Endothelial cell of umbilical vein (primary cell): Measurements from ENCODE around the gene KCNQ5. TPM values are rescaled to one million over a fixed set of nuclear protein-coding genes. Genes with fewer than 3 reads are reported as not detected.

Experiments used
- BruUV-seq: library from RNA; stranded (reverse); fragments of 400-500 nt; replicated peaks from 2 replicates; lab custom pipeline; 2021; lab: Mats Ljungman, UMichigan
- CTCF ChIA-PET: fragments of 300-600, 350-600 bp; sonication (Branson Sonifier 250); formaldehyde crosslinking; loops from one replicate; lab custom pipeline; 2021; ENCODE audit warnings: antibody characterized with exemption, inconsistent platforms; lab: Charles Lee
- POLR2A ChIA-PET: fragments of 300-600, 350-600 bp; sonication (Branson Sonifier 250); formaldehyde crosslinking; loops from one replicate; lab custom pipeline; 2021; ENCODE audit warnings: antibody characterized with exemption, inconsistent platforms; lab: Charles Lee
- DNase-seq: peaks from one replicate; pipeline ENCODE4 v3.0.0-alpha.2; 2011; ENCODE audit warnings: low read depth, low spot score
- FAIRE-seq: peaks from 2 replicates; lab custom pipeline; 2011; peaks lifted over from hg19 to GRCh38; lab: Jason Lieb, UNC
- H2AFZ ChIP-seq: 2 replicates; pipeline ENCODE4 v1.6.0; 2012; ENCODE audit warnings: low read depth, low read length, control low read depth, inconsistent platforms
- H3K27ac ChIP-seq: 2 replicates; pipeline ENCODE4 v1.5.1; 2011; ENCODE audit warnings: low read depth, mild to moderate bottlenecking, control low read depth, low read length, moderate library complexity; ENCODE audit not compliant: insufficient read depth
- H3K27me3 ChIP-seq, 2 experiments: 2 replicates each; pipeline versions ENCODE4 v1.6.0 to v1.6.1; 2011; ENCODE audit warnings: low read length in 2 of 2, mixed read lengths in 1 of 2; ENCODE audit not compliant: control insufficient read depth in 2 of 2, insufficient read depth in 2 of 2
- H3K36me3 ChIP-seq, 2 experiments: 2 replicates in 1 of 2; 3 replicates in 1 of 2; pipeline ENCODE4 v1.5.1; 2011; ENCODE audit warnings: low read length in 2 of 2, mild to moderate bottlenecking in 1 of 2, moderate library complexity in 1 of 2; ENCODE audit not compliant: control insufficient read depth in 2 of 2, insufficient read depth in 2 of 2; ENCODE audit errors: extremely low read depth in 1 of 2
- H3K4me1 ChIP-seq: 3 replicates; pipeline ENCODE4 v1.5.1; 2011; ENCODE audit warnings: mild to moderate bottlenecking, low read length; ENCODE audit not compliant: control insufficient read depth, insufficient read depth; ENCODE audit errors: extremely low read depth
- H3K4me2 ChIP-seq: 2 replicates; pipeline ENCODE4 v1.6.1; 2011; ENCODE audit warnings: low read length, control low read depth, mixed read lengths; ENCODE audit not compliant: insufficient read depth
- H3K4me3 ChIP-seq, 3 experiments: fragments of 200-600 bp in 1 of 3; sonication (generic), shearing (Covaris generic) in 1 of 3; replicated peaks in 1 of 3; 2 replicates each; pipeline ENCODE4 v1.5.1; 2011 to 2016; ENCODE audit warnings: control low read depth in 3 of 3, low read length in 3 of 3, mild to moderate bottlenecking in 2 of 3, inconsistent platforms in 1 of 3, low read depth in 1 of 3, moderate library complexity in 1 of 3; ENCODE audit not compliant: insufficient read depth in 1 of 3
- H3K79me2 ChIP-seq: 2 replicates; pipeline ENCODE4 v1.6.0; 2012; ENCODE audit warnings: low read length, inconsistent platforms; ENCODE audit not compliant: control insufficient read depth, insufficient read depth
- H3K9ac ChIP-seq: replicated peaks from 2 replicates; pipeline ENCODE3; 2011; ENCODE audit warnings: low read length, control low read depth; ENCODE audit not compliant: insufficient read depth; ENCODE audit errors: extremely low read depth
- H3K9me1 ChIP-seq: replicated peaks from 3 replicates; pipeline ENCODE4 v1.6.0; 2011; ENCODE audit warnings: mild to moderate bottlenecking, low read length; ENCODE audit not compliant: control insufficient read depth, insufficient read depth; ENCODE audit errors: extremely low read depth
- H3K9me3 ChIP-seq: replicated peaks from 2 replicates; pipeline ENCODE4 v1.5.1; 2012; ENCODE audit warnings: low read length, inconsistent platforms; ENCODE audit not compliant: control insufficient read depth, insufficient read depth
- H4K20me1 ChIP-seq: replicated peaks from 2 replicates; pipeline ENCODE3; 2011; ENCODE audit warnings: mild to moderate bottlenecking, low read length; ENCODE audit not compliant: control insufficient read depth, insufficient read depth; ENCODE audit errors: extremely low read depth
- CTCF ChIP-seq, 2 donors: IDR thresholded peaks; 1 replicate in 1 of 2; 2 replicates in 1 of 2; pipeline ENCODE4 v1.5.1; 2011; ENCODE audit warnings: low read length in 2 of 2, mild to moderate bottlenecking in 2 of 2, moderate library complexity in 2 of 2, control low read depth in 1 of 2, inconsistent platforms in 1 of 2, low read depth in 1 of 2; ENCODE audit not compliant: insufficient read depth in 1 of 2; ENCODE audit errors: extremely low read depth in 1 of 2
- EZH2 ChIP-seq: IDR thresholded peaks from 2 replicates; pipeline ENCODE4 v1.6.1; 2012; ENCODE audit warnings: borderline replicate concordance, low read depth, mild to moderate bottlenecking, moderate library complexity, low read length, inconsistent platforms; ENCODE audit not compliant: severe bottlenecking
- FOS ChIP-seq: IDR thresholded peaks from 2 replicates; pipeline ENCODE4 v1.6.1; 2011; ENCODE audit warnings: mild to moderate bottlenecking, low read length, moderate library complexity, borderline replicate concordance; ENCODE audit not compliant: insufficient read depth
- GATA2 ChIP-seq: IDR thresholded peaks from 2 replicates; pipeline ENCODE4 v1.7.0; 2011; ENCODE audit warnings: low read depth, mild to moderate bottlenecking, moderate library complexity, mixed read lengths, low read length; ENCODE audit not compliant: insufficient read length, insufficient read depth
- JUN ChIP-seq: IDR thresholded peaks from 2 replicates; pipeline ENCODE4 v1.6.1; 2011; ENCODE audit warnings: borderline replicate concordance, low read depth; ENCODE audit not compliant: insufficient read length, insufficient read depth
- MAX ChIP-seq: IDR thresholded peaks from 2 replicates; pipeline ENCODE4 v1.6.1; 2011; ENCODE audit not compliant: insufficient read depth, insufficient read length
- MYC ChIP-seq: IDR thresholded peaks from one replicate; pipeline ENCODE4 v1.6.1; 2011; ENCODE audit warnings: mild to moderate bottlenecking, low read depth, low read length
- POLR2A ChIP-seq: IDR thresholded peaks from 2 replicates; pipeline ENCODE4 v1.6.1; 2012; ENCODE audit warnings: low read depth, mild to moderate bottlenecking, control low read depth, low read length
- POLR2AphosphoS5 ChIP-seq: IDR thresholded peaks from 2 replicates; pipeline ENCODE4 v1.6.1; 2012; ENCODE audit warnings: low read depth, mild to moderate bottlenecking, control low read depth, low read length, moderate library complexity; ENCODE audit not compliant: insufficient read depth
- dilution Hi-C: fragments of 300-500 bp; cut with MboI; formaldehyde crosslinking; loops from one replicate; pipeline ENCODE4 v1.15.0; 2019; ENCODE audit warnings: low sequenced_read_pairs; ENCODE audit not compliant: extremely low pct_ligation_motif_present
- intact Hi-C: fragments of 100-400 bp; cut with micrococcal nuclease; formaldehyde crosslinking; loops from one replicate; pipeline ENCODE4 v1.10.0; 2022
- polyA plus RNA-seq, 4 experiments: library from polyadenylated mRNA; depleted of rRNA in 3 of 4; stranded (reverse) in 3 of 4; unstranded in 1 of 4; fragments of >200 nt; gene quantifications; 2 replicates each; pipeline versions ENCODE4 v1.2.1 to v1.2.3, GENCODE V29; 2011 to 2012; ENCODE audit warnings: missing spikeins in 1 of 4
- total RNA-seq: library from RNA; stranded (reverse); gene quantifications from 2 replicates; pipeline ENCODE4 v1.2.3, GENCODE V29; 2021

The KCNQ5 gene
- total and polyA plus RNA-seq, 2 donors (not counting 3 experiments of a cell fraction or from before 2014, with no cell fraction given): 0.22 TPM; not detected in 1

- dilution Hi-C loops (no loop called here), intact Hi-C loops (no loop called here)
- Histone ChIP-seq H3K4me3 (no peak overlapping the region), H3K79me2 (no peaks in the 10 kb centered on the region), H3K36me3 (no peaks in the 10 kb centered on the region), H3K27me3 (no peaks in the 10 kb centered on the region), H3K9me3 (no peaks in the 10 kb centered on the region), H3K9me1 (no peaks in the 10 kb centered on the region), H3K4me1 (peaks cover 31% of the 10 kb centered on the region), H2AFZ (no peak overlapping the region), H4K20me1 (no peaks in the 10 kb centered on the region), H3K4me2 (no peak overlapping the region), H3K27ac (no peak overlapping the region), H3K9ac (no peak overlapping the region)
- FAIRE-seq (no peak), DNase-seq (no peak)
- no TSS peak for BruUV-seq
- ChIA-PET POLR2A (no interaction called here), CTCF (no interaction called here)
- TF ChIP-seq JUN (no peak), MAX (no peak), POLR2A (no peak)
These were observed 242.4 kb downstream of the KCNQ5 start for GRCh38 chr6:72864236-72864635.

DNA sequence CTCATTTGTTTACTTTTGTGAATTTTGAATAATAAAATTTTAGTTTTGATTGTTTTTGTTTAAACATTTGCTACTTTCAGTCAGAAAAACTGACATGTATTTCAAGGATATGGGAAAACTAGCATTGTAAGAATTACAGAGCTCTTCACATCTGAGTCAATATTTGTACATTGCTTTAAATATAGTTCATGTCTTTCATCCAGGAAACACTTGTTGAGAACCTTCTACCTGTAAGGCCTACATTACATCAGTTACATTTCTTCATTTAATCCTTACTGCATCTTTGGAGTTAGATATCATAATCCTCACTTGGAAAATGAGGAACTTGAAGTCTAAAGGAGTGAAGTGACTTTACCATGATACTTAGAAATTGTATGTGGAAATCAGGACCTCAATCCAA lies 242.9 kb downstream of the KCNQ5 start:
- peaks cover 31% of the 10 kb centered on the region for H3K4me1 ChIP-seq
- H3K4me2 ChIP-seq: no peak overlapping the region
- no peaks in the 10 kb centered on the region for H4K20me1 ChIP-seq
- H3K9me1 ChIP-seq: no peaks in the 10 kb centered on the region
- dilution Hi-C loops: no loop called here
- CTCF ChIA-PET: no interaction called here
- no peak overlapping the region for H2AFZ ChIP-seq
- no peak overlapping the region for H3K9ac ChIP-seq
- FAIRE-seq: no peak
- H3K79me2 ChIP-seq: no peaks in the 10 kb centered on the region
- no peaks in the 10 kb centered on the region for H3K9me3 ChIP-seq
- POLR2A ChIA-PET: no interaction called here
- H3K4me3 ChIP-seq: no peak overlapping the region
- no peak for DNase-seq
- no peaks in the 10 kb centered on the region for H3K27me3 ChIP-seq
- intact Hi-C loops: no loop called here
- no peak for TF ChIP-seq GATA2
- no peak for TF ChIP-seq POLR2A
- TF ChIP-seq MYC: no peak
- no peak for TF ChIP-seq FOS
- TF ChIP-seq MAX: no peak
- no peak for TF ChIP-seq EZH2
- TF ChIP-seq CTCF (IDR thresholded peaks at IDR 0.05; ENCODE audit: extremely low read depth in 1 of 2, insufficient read depth in 1 of 2, low read depth in 1 of 2, low read length in 2 of 2): no peak
- no peak for TF ChIP-seq POLR2AphosphoS5
- H3K36me3 ChIP-seq: no peaks in the 10 kb centered on the region
- no TSS peak for BruUV-seq
- no peak overlapping the region for H3K27ac ChIP-seq
